NCI-H2171 treated with DMSO at 0.1 percent for 48 hours (cell line): ENCODE measurements around the gene ETV6.

Source experiments
- DNase-seq: peaks from one replicate; lab custom pipeline; 2025; lab: John Stamatoyannopoulos, UW

ETV6 gene

GRCh38 chr12:11741434-11742092, 92.1 kb downstream of the ETV6 start:
- DNase-seq, result no peak

- DNase-seq, result no peak
Observed at GRCh38 chr12:11743423-11744409, 94.2 kb downstream of the ETV6 start.

- DNase-seq, result no peak
Observed at GRCh38 chr12:11744410-11744801, 94.9 kb downstream of the ETV6 start.

- no peak for DNase-seq
Observed at GRCh38 chr12:11745113-11745512, 95.6 kb downstream of the ETV6 start.

- DNase-seq, result no peak
Observed at GRCh38 chr12:11746024-11746771, 96.7 kb downstream of the ETV6 start.

- DNase-seq, result no peak
Observed at GRCh38 chr12:11746940-11747716, 97.7 kb downstream of the ETV6 start.

GRCh38 chr12:11747969-11748368, 98.5 kb downstream of the ETV6 start:
- no peak for DNase-seq

GRCh38 chr12:11748903-11749302, 99.4 kb downstream of the ETV6 start:
- DNase-seq, result no peak

- no peak for DNase-seq
Observed at GRCh38 chr12:11749943-11750690, 100.6 kb downstream of the ETV6 start.

- no peak for DNase-seq
Observed at GRCh38 chr12:11752403-11753149, 103.1 kb downstream of the ETV6 start.

GRCh38 chr12:11753150-11753499, 103.7 kb downstream of the ETV6 start:
- DNase-seq, result no peak

GRCh38 chr12:11753826-11754225, 104.4 kb downstream of the ETV6 start:
- no peak for DNase-seq

GRCh38 chr12:11754256-11754655, 104.8 kb downstream of the ETV6 start:
- no peak for DNase-seq

GRCh38 chr12:11755302-11755930, 105.9 kb downstream of the ETV6 start:
- no peak for DNase-seq

GRCh38 chr12:11756022-11756421, 106.5 kb downstream of the ETV6 start:
- DNase-seq, result no peak

- DNase-seq, result no peak
Observed at GRCh38 chr12:11756523-11756922, 107.0 kb downstream of the ETV6 start.

GRCh38 chr12:11757095-11757494, 107.6 kb downstream of the ETV6 start:
- DNase-seq, result no peak

- no peak for DNase-seq
Observed at GRCh38 chr12:11757531-11757930, 108.1 kb downstream of the ETV6 start.

GRCh38 chr12:11758087-11758486, 108.6 kb downstream of the ETV6 start:
- no peak for DNase-seq
